Urinary bladder (tissue), 4 donors: ENCODE measurements around the gene PRR7. TPM values are rescaled to one million over a fixed set of nuclear protein-coding genes. Genes with fewer than 3 reads are reported as not detected.

Source experiments
- DNase-seq: peaks from one replicate; pipeline ENCODE4 v3.0.0-alpha.2; 2015; ENCODE audit errors: extremely low spot score
- H3K27ac ChIP-seq: one replicate; pipeline ENCODE4 v1.5.1; 2013; ENCODE audit warnings: low read depth, mild to moderate bottlenecking, moderate library complexity
- H3K36me3 ChIP-seq: one replicate; pipeline ENCODE4 v1.6.1; 2013; ENCODE audit warnings: mild to moderate bottlenecking, moderate library complexity; ENCODE audit not compliant: insufficient read depth
- H3K4me1 ChIP-seq: one replicate; pipeline ENCODE4 v1.6.1; 2013; ENCODE audit warnings: mild to moderate bottlenecking, moderate library complexity; ENCODE audit not compliant: insufficient read depth
- H3K4me3 ChIP-seq: one replicate; pipeline ENCODE4 v1.5.1; 2013; ENCODE audit warnings: low read depth, low read length
- WGBS: extraction: QIAGEN DNeasy Blood & Tissue Kit; methylation state at CpG from one replicate; pipeline ENCODE4 v1.1.7; 2013; 5-methylcytosine and 5-hydroxymethylcytosine counted together
- polyA plus RNA-seq: library from polyadenylated mRNA; stranded (reverse); fragments of 200-250 nt; gene quantifications from one replicate; pipeline ENCODE4 v1.2.3, GENCODE V29; 2013
- total RNA-seq: library from RNA; depleted of rRNA; stranded (reverse); fragments of >200 nt; gene quantifications from one replicate; pipeline ENCODE4 v1.2.3, GENCODE V29; 2014
- donor health status: healthy with polysubstance abuse.
- donor health status: healthy.

The PRR7 gene, protein sequence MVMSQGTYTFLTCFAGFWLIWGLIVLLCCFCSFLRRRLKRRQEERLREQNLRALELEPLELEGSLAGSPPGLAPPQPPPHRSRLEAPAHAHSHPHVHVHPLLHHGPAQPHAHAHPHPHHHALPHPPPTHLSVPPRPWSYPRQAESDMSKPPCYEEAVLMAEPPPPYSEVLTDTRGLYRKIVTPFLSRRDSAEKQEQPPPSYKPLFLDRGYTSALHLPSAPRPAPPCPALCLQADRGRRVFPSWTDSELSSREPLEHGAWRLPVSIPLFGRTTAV
- total RNA-seq (0.58 TPM), polyA plus RNA-seq (2.4 TPM)

DNA sequence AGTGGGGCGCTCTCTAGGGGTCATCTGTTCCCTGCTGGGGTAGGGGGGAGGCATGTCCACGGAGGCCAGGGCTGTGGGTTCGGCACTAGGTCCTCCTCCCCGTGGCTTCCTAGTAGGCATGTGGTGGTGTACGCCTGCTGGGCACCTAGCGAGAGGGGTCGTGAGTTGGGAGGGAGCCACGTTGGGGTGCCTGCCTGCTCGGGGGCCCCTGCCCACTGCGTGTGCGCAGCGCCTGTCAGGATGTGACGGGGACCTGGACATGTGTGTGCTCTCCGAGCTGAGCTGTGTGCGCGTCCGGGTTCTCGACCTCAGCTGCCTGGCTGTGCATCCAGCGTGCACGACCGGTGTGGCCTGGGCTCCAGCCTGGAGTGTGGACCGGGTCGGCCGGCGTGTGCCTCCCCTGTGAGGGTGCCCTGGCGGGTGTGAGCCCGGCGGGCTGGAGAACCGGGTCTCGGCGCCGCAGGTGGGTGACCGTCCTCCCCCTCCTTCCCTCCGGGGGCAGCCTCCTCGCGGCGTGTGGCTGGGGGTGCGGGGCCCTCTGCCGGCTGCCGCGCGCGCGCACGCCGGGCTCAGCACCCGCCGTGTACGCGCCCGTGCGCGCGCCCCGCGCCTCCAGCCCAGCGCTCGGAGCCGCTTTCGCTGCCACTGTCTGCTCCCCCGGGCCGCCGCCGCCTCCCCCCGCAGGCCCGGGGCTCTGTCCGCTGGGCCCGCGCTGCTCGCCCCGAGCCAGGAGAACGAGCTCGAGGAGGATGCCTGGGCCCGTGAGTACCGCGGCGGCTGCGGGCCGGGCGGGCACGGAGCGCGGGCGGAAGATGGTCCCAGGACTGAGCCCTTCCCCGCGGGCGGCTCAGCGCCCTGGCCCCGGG lies at the start of gene PRR7:
TSS of gene PRR7 (plus strand) at position 615 of the 866 bp plus-strand sequence. CDS start 8,254 bp downstream, outside the sequence.
- Histone ChIP-seq H3K4me1 (no peaks in the 10 kb centered on the region), H3K27ac (no peak within 1 kb of the TSS), H3K4me3 (peak within 1 kb of the TSS; percentile 54), H3K36me3 (no peaks in the 10 kb centered on the region)
- WGBS, result under 1% methylated on average over 89 of the region's 89 CpGs
- no peak for DNase-seq

DNA sequence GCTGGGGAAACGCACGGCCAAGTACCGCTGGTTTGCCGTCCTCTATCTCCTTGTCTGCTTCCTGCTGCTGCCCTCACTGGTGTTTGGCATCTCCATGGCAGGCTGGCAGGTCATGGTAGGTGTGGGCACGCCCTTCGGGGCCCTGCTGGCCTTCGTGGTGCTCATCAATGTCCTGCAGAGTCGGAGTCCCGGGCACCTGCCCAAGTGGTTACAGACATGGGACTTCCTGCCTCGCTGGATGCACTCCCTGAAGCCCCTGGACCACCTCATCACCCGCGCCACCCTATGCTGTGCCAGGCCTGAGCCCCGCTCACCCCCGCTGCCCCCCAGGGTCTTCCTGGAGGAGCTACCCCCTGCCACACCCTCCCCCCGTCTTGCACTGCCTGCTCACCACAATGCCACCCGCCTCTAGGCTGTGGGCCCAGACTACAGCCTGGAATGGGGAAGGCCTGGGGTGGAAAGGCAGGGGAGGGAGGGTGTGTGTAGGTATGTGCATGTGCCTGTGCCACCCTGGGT lies 48.7 kb upstream of the PRR7 start:
- Histone ChIP-seq H3K4me1 (no peaks in the 10 kb centered on the region), H3K4me3 (no peak overlapping the region), H3K27ac (no peak overlapping the region), H3K36me3 (no peaks in the 10 kb centered on the region)
- DNase-seq, result no peak
- WGBS, result 87% methylated on average over 16 of the region's 16 CpGs

DNA sequence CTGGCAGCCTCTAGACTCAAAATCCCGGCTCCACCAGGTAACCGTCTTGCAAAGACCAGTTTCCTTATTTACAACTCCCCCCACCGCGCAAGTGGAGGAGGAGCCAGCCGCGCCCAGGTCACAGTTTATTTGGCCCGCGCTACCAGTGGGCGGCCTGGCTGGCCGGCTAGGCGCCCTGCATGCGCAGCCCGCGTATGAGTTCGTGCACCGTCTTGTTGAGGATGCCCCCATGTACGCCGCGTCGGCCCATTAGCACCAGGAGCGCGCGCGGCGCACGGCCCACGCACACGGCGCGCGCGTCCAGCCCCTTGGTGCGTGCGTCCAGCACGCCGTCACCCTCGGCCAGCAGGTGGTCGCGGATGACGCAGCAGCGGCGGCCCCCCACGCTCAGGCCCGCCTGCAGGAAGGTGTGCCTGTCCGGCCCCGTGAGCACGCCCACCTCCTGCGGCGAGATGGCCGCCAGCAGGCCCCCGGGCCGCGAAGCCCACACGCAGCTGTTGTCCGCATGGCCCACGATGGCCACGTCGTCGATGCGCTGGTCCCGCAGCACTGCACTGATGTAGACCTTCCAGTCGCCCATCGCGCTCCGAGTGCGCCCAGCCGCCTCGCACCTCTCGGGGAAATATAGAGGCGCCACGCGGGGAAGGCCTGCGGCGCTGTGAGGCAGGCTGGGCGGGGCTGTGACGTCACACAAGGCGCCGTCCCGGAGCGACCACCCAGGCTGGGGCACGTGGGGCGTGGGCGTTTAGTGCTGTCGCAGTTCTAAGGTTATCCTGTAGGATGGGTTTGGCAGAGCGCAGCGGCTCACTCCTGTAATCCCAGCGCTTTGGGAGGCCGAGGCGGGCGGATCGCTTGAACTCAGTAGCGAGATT lies 46.4 kb upstream of the PRR7 start, which contains the start of gene PFN3:
TSS of gene PFN3 (minus strand) at position 665 of the 872 bp plus-strand sequence. CDS start at position 580, 85 bp downstream.
- no peaks in the 10 kb centered on the region for H3K36me3 ChIP-seq
- no peak within 1 kb of the TSS for H3K27ac ChIP-seq
- DNase-seq, result no peak
- H3K4me1 ChIP-seq, result no peaks in the 10 kb centered on the region
- 11% methylated on average over 92 of the region's 92 CpGs for whole genome bisulfite sequencing
- no peak within 1 kb of the TSS for H3K4me3 ChIP-seq

DNA sequence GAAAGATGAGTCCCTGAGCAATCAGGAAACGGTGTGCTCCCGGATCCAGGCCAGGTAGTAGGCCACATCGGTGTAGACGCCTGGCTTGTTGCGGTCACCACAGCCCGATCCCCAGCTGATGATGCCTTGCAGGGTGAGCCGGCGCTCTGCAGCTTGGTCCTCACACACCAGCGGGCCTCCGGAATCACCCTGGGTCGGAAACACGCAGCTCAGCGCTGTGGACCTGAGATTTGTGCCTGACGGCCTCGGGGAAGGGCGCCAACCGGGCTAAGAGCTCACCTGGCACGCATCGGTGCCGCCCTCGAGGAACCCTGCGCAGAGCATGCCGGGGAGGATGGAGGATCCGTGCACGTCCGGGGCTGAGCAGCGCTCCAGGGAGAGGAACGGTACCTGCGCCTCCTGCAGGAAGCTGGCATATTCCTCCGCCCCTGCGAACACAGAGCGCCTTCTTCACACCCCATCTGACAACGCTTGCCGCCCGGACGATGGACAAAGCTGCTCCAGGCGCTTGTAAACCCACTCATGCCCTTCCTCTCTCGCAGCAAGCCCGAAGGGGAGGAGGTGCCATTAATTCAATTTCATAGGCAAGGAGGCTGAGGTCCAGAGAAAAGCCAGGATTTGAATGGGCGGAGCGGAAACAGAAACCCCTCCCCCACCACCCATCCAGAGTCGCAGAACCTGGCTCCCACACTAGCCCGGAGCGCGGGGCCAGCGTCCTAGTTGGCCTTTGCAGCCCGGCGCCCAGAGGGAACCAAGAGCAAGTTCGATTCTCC lies 44.2 kb upstream of the PRR7 start:
- Histone ChIP-seq H3K4me1 (no peaks in the 10 kb centered on the region), H3K4me3 (no peak overlapping the region), H3K36me3 (no peaks in the 10 kb centered on the region), H3K27ac (no peak overlapping the region)
- 6% methylated on average over 49 of the region's 49 CpGs for WGBS
- DNase-seq, result no peak

DNA sequence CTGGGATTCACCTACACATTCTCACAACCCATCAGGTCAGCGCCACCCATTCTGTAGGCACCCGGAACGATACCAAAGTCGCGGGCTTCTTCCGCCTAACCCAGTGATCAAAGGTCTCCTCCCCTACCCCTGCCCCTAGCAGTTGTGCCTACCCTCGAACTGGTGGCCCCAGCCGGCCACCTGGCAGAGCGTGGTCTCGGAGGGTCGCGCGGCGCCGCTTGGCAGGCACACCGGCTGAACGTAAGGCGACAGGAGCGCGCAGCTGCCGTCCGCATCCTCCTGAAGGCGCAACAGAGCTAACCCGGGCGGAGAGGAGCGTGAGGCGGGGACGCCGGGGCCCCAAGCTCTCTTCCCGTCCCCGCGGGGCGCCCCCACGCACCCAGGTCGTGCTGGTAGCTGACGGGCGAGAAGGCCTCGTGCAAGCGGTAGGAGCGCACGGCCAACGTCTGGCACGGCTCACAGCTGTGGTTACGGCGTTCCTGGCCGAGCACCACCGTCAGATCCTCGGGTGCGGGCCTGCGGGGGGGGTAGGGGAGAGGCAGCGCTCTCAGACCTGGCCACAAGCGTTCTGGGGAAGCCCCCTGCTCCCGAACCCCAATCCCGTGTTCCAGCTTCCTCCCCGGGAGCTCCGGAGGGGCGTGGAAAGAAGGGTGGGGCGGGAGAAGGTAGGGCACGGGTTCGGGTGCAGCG lies 43.4 kb upstream of the PRR7 start:
- Histone ChIP-seq H3K4me1 (no peaks in the 10 kb centered on the region), H3K4me3 (peak overlapping the region; percentile 41), H3K36me3 (no peaks in the 10 kb centered on the region), H3K27ac (no peak overlapping the region)
- 2% methylated on average over 61 of the region's 61 CpGs for WGBS
- no peak for DNase-seq

DNA sequence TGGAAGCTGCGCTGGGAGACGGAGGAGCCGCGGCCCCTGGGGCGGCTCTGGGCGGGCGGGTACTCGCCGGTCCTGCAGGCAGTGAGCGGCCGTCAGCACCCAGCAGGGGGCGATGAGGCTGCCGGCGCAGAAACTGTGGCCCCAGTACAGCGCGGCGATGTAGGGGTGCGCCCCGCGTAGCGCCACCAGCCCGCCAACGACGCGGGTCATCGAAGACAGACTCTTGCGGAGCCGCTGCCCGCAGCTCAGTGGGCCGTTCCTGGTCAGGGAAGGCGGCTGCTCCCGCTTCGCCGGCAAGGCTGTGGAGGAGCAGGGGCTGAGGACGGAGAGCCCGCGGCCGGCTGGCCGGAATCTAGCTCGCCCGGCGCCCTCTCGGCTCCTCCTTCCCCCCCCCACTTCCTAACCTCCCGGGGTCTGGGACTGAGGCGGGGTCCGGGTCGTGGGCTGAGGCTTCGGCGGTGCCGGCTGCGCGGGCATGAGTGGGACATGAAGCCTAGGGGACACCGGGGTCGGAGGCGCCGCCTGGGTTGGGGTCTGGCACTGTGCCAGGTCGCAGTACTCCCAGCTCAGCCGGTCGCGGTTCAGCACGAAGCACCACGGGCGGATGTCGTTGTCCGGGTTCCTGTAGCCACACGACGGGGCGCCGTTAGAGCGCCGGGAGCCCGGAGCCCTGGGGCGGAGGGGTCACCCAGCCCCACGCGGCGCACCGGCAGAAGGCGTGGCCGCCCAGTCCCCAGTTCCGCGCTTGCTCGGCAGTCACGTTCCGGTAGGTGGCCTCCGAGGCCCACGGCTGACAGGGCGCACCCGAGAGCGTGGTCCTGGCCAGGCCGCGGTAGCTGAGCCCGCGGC lies 42.6 kb upstream of the PRR7 start:
- peak overlapping the region; percentile 41 for H3K4me3 ChIP-seq
- under 1% methylated on average over 93 of the region's 93 CpGs for WGBS
- no peaks in the 10 kb centered on the region for H3K4me1 ChIP-seq
- no peak overlapping the region for H3K27ac ChIP-seq
- H3K36me3 ChIP-seq, result no peaks in the 10 kb centered on the region
- DNase-seq, result no peak

DNA sequence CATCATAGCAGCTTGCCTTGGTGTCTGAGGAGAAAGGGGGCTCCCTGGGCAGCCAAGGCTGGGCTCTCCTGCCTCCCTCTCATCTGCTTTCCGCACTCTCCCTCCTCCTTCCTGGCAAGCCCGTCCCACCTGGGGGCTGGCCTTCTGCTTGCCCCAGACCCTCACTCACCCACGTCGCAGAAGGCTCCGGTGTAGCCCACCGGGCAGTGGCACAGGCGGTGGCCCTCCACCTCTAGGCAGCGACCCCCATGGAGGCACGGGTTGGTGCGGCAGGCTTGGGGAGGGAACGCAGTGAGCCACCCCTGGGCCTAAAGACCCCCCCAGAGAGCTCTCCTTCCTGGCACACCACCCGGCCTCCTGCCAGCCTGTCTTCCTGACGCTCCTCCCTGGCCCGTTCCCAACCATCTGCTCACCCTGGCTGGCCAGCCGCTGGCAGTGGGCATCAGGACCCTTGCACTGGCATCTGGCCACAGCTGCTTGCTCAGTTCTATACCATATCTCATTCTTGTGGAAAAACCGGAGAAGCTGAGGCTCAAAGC lies 41.9 kb upstream of the PRR7 start:
- WGBS, result 39% methylated on average over 16 of the region's 16 CpGs
- no peak overlapping the region for H3K4me3 ChIP-seq
- no peaks in the 10 kb centered on the region for H3K36me3 ChIP-seq
- no peak overlapping the region for H3K27ac ChIP-seq
- no peaks in the 10 kb centered on the region for H3K4me1 ChIP-seq
- DNase-seq, result no peak

DNA sequence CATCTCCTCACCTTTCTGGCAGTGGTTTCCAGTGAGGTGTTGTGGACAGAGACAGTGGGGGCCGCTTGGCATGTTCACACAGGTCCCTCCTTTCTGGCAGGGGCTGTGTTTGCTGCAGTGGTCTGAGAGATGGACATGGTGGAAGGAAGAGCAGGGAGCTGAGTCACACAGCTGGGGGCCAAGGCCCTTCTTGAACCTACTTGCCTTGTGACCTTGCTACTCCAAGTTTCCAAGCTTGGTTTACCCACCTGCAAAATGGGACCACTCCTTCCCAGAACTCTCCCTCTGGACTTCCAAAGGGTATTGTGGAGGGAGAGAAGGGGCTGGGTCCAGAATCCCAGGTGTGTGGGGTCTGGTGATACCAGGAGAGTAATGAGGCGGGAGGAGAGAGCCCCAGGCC lies 41.3 kb upstream of the PRR7 start:
- no peaks in the 10 kb centered on the region for H3K36me3 ChIP-seq
- H3K27ac ChIP-seq, result no peak overlapping the region
- no peaks in the 10 kb centered on the region for H3K4me1 ChIP-seq
- DNase-seq, result no peak
- H3K4me3 ChIP-seq, result no peak overlapping the region
- WGBS, result 95% methylated on average over 2 of the region's 2 CpGs

DNA sequence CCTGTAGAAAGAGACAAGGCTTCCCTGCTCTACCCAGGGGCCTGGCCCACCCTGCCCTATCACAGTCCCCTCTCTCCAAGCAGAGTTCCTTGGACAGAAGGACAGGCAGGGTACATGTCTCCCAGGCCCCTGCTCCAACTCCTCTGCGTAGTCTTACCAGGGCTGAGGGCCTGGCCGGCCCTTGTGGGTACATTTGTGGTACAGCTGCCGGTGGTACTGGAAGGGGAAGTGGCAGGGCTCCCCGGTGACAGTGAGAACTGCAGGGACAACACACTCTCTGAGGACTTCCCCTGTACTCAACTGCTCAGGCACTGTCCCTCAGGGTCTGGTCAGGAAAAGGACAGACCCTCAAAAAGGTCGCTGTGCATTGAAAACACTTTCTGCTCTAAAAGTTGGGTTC lies 40.8 kb upstream of the PRR7 start:
- H3K4me3 ChIP-seq, result no peak overlapping the region
- no peaks in the 10 kb centered on the region for H3K36me3 ChIP-seq
- no peak for DNase-seq
- WGBS, result 82% methylated on average over 5 of the region's 5 CpGs
- H3K27ac ChIP-seq, result no peak overlapping the region
- H3K4me1 ChIP-seq, result no peaks in the 10 kb centered on the region

DNA sequence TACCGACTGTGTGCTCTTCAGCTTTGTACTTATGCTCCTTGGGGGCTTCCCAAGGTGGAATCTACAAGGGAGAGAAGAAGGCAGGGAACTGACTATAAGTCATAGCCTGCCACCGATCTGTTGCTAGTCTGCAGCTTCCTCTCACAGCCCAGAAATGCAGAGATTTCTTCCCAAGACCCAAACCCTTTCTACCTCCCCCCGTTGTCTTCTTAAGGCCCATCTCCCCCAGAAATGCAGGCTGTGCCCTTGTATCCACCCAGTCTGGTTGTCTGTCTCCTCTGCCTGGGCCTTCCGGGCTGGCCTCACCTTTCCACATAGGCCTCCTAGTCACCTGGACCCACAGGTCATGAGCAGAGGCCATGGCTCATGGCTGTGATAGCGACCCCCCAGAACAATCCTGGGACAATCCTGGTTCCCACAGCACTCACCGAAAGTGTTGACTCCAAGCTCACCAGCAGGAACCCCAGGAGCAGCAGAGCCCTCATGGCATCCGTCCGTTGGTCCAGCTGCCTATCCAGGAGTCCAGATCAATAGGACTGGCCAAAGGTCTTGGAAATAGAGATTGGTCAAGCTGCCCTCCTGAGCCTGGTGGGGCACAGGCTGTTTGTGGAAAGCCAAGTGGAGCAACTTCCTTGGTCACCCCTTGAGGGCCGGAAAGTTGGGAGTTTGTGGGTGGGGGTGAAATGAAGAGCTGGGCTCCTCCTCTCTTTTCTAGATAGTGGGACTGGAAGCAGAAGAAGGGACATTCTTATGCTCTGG lies 37.4 kb upstream of the PRR7 start, which contains the start of gene F12:
TSS of gene F12 (minus strand) at position 522 of the 759 bp plus-strand sequence. CDS start at position 485, 37 bp downstream.
- H3K4me1 ChIP-seq, result no peaks in the 10 kb centered on the region

DNA sequence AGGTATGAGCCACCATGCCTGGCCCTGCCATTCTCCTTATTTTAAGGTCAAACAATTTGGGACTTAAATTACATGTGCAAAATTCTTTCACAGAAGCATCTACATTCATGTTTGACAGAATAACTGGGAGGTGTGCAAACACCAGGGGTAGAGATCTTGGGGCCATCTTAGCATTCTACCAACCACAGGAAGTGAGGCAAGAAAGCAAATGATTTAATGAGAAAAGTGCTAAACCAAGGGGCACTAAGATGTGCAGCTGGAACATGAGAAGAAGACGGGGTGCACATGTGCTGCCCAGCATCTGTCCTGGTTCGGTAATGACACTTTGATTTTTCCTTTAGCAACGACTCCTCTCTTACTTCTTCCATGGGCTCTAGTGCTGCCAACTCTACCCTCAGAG lies 36.0 kb upstream of the PRR7 start:
- Histone ChIP-seq H3K36me3 (no peaks in the 10 kb centered on the region), H3K27ac (no peak overlapping the region), H3K4me1 (no peaks in the 10 kb centered on the region), H3K4me3 (no peak overlapping the region)
- 73% methylated on average over 3 of the region's 3 CpGs for WGBS
- no peak for DNase-seq

More for the DNA sequence above, 37.4 kb upstream of the PRR7 start, which contains the start of gene F12:
- DNase-seq, result no peak
- Histone ChIP-seq H3K4me3 (no peak within 1 kb of the TSS), H3K27ac (no peak within 1 kb of the TSS), H3K36me3 (no peaks in the 10 kb centered on the region)
- WGBS, result 91% methylated on average over 9 of the region's 9 CpGs
